ENCODE results near the gene SLC13A3. TPM values are rescaled to one million over a fixed set of nuclear protein-coding genes. Genes with fewer than 3 reads are reported as not detected.

Gene SLC13A3
- total RNA-seq, 1 donor from 2014 or later = 7.9 TPM

GRCh38 chr20:46671866-46672542 is 20.7 kb upstream of the SLC13A3 start:
- H3K27me3 Mint-ChIP-seq = no peaks in the 10 kb centered on the region
- peak; percentile 7 for DNase-seq (ENCODE audit: extremely low spot score, unreplicated experiment)
- no peak for TF ChIP-seq CTCF (conservative IDR thresholded peaks at IDR 0.05)
- no peak overlapping the region for H3K4me3 Mint-ChIP-seq
- peaks cover 16% of the 10 kb centered on the region for H3K36me3 Mint-ChIP-seq
- no peak overlapping the region for H3K27ac Mint-ChIP-seq
- peaks cover 10% of the 10 kb centered on the region for H3K9me3 Mint-ChIP-seq
- H3K4me1 Mint-ChIP-seq (ENCODE audit: unreplicated experiment) = peaks cover 19% of the 10 kb centered on the region

GRCh38 chr20:46670585-46671584 is 19.6 kb upstream of the SLC13A3 start:
- H3K4me3 Mint-ChIP-seq = no peak overlapping the region

GRCh38 chr20:46670228-46670584 is 18.9 kb upstream of the SLC13A3 start:
- H3K4me3 Mint-ChIP-seq = no peak overlapping the region
- H3K36me3 Mint-ChIP-seq = peaks cover 16% of the 10 kb centered on the region
- peaks cover 19% of the 10 kb centered on the region for H3K4me1 Mint-ChIP-seq (ENCODE audit: unreplicated experiment)
- H3K27ac Mint-ChIP-seq = no peak overlapping the region
- no peak for TF ChIP-seq CTCF (conservative IDR thresholded peaks at IDR 0.05)
- H3K9me3 Mint-ChIP-seq = peaks cover 10% of the 10 kb centered on the region
- no peak for DNase-seq (ENCODE audit: extremely low spot score, unreplicated experiment)
- no peaks in the 10 kb centered on the region for H3K27me3 Mint-ChIP-seq

More at GRCh38 chr20:46670585-46671584, 19.6 kb upstream of the SLC13A3 start:
- DNase-seq (ENCODE audit: extremely low spot score, unreplicated experiment) = no peak
- no peak for TF ChIP-seq CTCF (conservative IDR thresholded peaks at IDR 0.05)
- Mint-ChIP-seq H3K9me3 (peaks cover 10% of the 10 kb centered on the region), H3K27ac (no peak overlapping the region), H3K36me3 (peaks cover 16% of the 10 kb centered on the region), H3K27me3 (no peaks in the 10 kb centered on the region), H3K4me1 (ENCODE audit: unreplicated experiment) (peaks cover 19% of the 10 kb centered on the region)

- no peak overlapping the region for H3K27ac Mint-ChIP-seq
- no peaks in the 10 kb centered on the region for H3K4me1 Mint-ChIP-seq (ENCODE audit: unreplicated experiment)
- H3K9me3 Mint-ChIP-seq = peaks cover 4% of the 10 kb centered on the region
- H3K27me3 Mint-ChIP-seq = no peaks in the 10 kb centered on the region
- no peak overlapping the region for H3K4me3 Mint-ChIP-seq
- no peak for DNase-seq (ENCODE audit: extremely low spot score, unreplicated experiment)
- H3K36me3 Mint-ChIP-seq = peaks cover 9% of the 10 kb centered on the region
- TF ChIP-seq CTCF (conservative IDR thresholded peaks at IDR 0.05) = no peak
Measured at GRCh38 chr20:46666818-46667515, 15.7 kb upstream of the SLC13A3 start.

- H3K27ac Mint-ChIP-seq = no peak overlapping the region
Measured at GRCh38 chr20:46666306-46666705, 15.0 kb upstream of the SLC13A3 start.

More at GRCh38 chr20:46666306-46666705, 15.0 kb upstream of the SLC13A3 start:
- H3K36me3 Mint-ChIP-seq = peaks cover 8% of the 10 kb centered on the region
- no peak overlapping the region for H3K4me3 Mint-ChIP-seq
- H3K27me3 Mint-ChIP-seq = no peaks in the 10 kb centered on the region
- peaks cover 4% of the 10 kb centered on the region for H3K9me3 Mint-ChIP-seq
- DNase-seq (ENCODE audit: extremely low spot score, unreplicated experiment) = no peak
- H3K4me1 Mint-ChIP-seq (ENCODE audit: unreplicated experiment) = no peaks in the 10 kb centered on the region
- no peak for TF ChIP-seq CTCF (conservative IDR thresholded peaks at IDR 0.05)

Data from type B pancreatic cell (in vitro differentiated cells).